Skeletal muscle satellite cell (primary cell): ENCODE results near the gene MAN2A2.

Source experiments
- H3K27me3 ChIP-seq: 2 replicates; pipeline ENCODE4 v1.7.0; 2013; ENCODE audit warnings: low read length; ENCODE audit not compliant: control insufficient read depth, insufficient read depth
- H3K36me3 ChIP-seq: 2 replicates; pipeline ENCODE4 v1.7.0; 2013; ENCODE audit warnings: mild to moderate bottlenecking, control low read depth, low read length; ENCODE audit not compliant: insufficient read depth
- H3K4me1 ChIP-seq: 2 replicates; pipeline ENCODE4 v1.7.0; 2013; ENCODE audit warnings: low read length; ENCODE audit not compliant: control insufficient read depth, insufficient read depth
- H3K4me2 ChIP-seq: 2 replicates; pipeline ENCODE4 v1.7.0; 2013; ENCODE audit warnings: mild to moderate bottlenecking, low read length
- H3K4me3 ChIP-seq: 2 replicates; pipeline ENCODE4 v1.7.0; 2013; ENCODE audit warnings: low read length
- H3K9ac ChIP-seq: 2 replicates; pipeline ENCODE4 v1.7.0; 2013; ENCODE audit warnings: mild to moderate bottlenecking, low read depth, low read length, moderate library complexity
- H3K9me3 ChIP-seq: replicated peaks from 2 replicates; pipeline ENCODE4 v1.7.0; 2013; ENCODE audit warnings: mild to moderate bottlenecking, control low read depth, low read length

Gene MAN2A2

GRCh38 chr15:90955624-90956273, 52.6 kb downstream of the MAN2A2 start:
- Histone ChIP-seq H3K27me3 (no peaks in the 10 kb centered on the region), H3K4me2 (peak overlapping the region; percentile 96), H3K4me1 (peaks cover 43% of the 10 kb centered on the region), H3K9me3 (no peaks in the 10 kb centered on the region), H3K9ac (peak overlapping the region; percentile 96), H3K4me3 (peak overlapping the region; percentile 87), H3K36me3 (peaks cover 33% of the 10 kb centered on the region)

DNA sequence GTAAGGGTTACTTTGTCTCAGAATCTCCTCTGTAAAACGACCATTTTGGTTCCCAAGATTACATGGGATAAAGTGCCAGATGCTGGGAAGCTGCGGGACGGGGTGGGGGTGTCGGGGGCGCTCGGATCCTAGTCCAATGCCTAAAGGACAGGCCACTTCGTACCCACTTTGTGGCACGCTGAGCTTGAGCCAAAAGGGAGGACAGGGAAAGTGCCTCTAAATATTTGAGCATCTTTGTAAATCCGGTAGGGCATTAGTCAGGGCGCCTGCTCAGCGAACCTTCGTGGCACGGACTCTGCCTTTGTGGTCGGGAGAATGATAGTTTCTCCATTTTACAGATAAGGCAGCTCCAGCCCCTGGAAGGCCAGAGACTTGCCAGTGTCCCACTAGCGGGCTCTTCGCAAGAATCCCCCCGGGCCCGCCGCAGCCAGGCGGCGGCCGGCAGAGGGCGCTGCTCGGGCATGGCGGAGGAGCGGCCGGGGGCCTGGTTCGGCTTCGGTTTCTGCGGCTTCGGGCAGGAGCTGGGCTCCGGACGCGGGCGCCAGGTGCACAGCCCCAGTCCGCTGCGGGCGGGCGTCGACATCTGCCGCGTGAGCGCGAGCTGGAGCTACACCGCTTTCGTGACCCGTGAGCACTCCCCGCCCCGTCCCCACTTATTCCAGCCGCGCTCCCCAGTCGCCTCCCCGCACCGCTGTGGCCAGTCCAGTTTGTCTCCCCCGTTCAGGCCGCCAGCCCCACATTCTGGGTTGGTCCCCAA, 53.4 kb downstream of the MAN2A2 start:
- Histone ChIP-seq H3K27me3 (no peaks in the 10 kb centered on the region), H3K9me3 (no peaks in the 10 kb centered on the region), H3K4me2 (peak overlapping the region; percentile 96), H3K4me1 (peaks cover 45% of the 10 kb centered on the region), H3K4me3 (peak overlapping the region; percentile 87), H3K36me3 (peaks cover 34% of the 10 kb centered on the region), H3K9ac (peak overlapping the region; percentile 96)

DNA sequence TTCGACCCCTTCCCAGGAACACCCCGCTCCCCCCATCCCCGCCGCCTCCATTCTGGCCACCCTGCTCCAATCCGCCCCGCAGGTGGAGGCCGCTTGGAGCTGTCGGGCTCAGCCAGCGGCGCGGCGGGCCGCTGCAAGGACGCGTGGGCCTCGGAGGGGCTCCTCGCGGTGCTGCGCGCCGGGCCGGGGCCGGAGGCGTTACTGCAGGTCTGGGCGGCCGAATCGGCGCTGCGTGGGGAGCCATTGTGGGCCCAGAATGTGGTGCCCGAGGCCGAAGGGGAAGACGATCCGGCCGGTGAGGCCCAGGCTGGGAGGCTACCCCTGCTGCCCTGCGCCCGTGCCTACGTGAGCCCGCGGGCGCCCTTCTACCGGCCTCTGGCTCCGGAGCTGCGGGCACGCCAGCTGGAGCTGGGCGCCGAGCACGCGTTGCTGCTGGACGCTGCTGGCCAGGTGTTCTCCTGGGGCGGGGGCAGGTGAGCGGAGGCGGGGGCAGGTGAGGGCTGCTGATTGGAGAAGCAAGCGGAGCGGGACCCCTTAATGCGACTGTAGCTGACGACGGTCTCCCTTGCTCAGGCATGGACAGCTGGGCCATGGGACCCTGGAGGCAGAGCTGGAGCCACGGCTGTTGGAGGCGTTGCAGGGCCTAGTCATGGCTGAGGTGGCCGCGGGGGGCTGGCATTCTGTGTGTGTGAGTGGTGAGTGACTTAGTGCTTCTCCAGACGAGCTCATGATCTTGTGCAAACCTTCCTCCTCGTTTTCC, 54.1 kb downstream of the MAN2A2 start:
- peak overlapping the region; percentile 87 for H3K4me3 ChIP-seq
- H3K27me3 ChIP-seq: no peaks in the 10 kb centered on the region
- peaks cover 45% of the 10 kb centered on the region for H3K4me1 ChIP-seq
- H3K36me3 ChIP-seq: peaks cover 34% of the 10 kb centered on the region
- H3K9ac ChIP-seq: peak overlapping the region; percentile 96
- H3K9me3 ChIP-seq: no peaks in the 10 kb centered on the region
- peak overlapping the region; percentile 96 for H3K4me2 ChIP-seq

DNA sequence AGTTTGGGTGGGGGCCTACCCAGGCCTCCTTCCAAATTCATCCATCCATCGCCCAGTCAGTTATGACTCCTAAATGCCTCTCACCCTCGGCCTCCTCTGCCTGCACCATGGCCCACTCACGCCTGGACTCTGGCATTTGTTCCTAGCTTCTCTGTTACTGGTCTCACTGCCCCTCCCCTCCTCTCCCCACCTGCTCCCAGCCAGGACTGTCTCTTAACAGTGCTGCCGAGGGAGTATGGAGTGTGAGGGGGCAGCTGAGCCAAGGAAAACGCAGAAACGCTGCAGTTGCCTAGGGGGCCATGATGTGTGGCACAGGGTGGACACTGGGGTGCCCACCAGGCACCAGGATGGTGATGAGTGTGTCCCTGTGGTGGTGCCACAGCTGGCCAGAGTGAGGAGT, 54.7 kb downstream of the MAN2A2 start:
- Histone ChIP-seq H3K36me3 (peaks cover 36% of the 10 kb centered on the region), H3K4me2 (peak overlapping the region; percentile 96), H3K9me3 (no peaks in the 10 kb centered on the region), H3K27me3 (no peaks in the 10 kb centered on the region), H3K4me3 (peak overlapping the region; percentile 87), H3K4me1 (peaks cover 45% of the 10 kb centered on the region), H3K9ac (peak overlapping the region; percentile 96)

- no peak overlapping the region for H3K4me3 ChIP-seq
- H3K36me3 ChIP-seq: peaks cover 35% of the 10 kb centered on the region
- H3K9me3 ChIP-seq: no peaks in the 10 kb centered on the region
- H3K9ac ChIP-seq: no peak overlapping the region
- H3K27me3 ChIP-seq: no peaks in the 10 kb centered on the region
- peaks cover 45% of the 10 kb centered on the region for H3K4me1 ChIP-seq
- H3K4me2 ChIP-seq: no peak overlapping the region
Measured at GRCh38 chr15:90959028-90959595, 56.0 kb downstream of the MAN2A2 start.

- H3K4me3 ChIP-seq: no peak overlapping the region
- no peak overlapping the region for H3K9ac ChIP-seq
- H3K9me3 ChIP-seq: no peaks in the 10 kb centered on the region
- H3K4me1 ChIP-seq: peaks cover 42% of the 10 kb centered on the region
- H3K27me3 ChIP-seq: no peaks in the 10 kb centered on the region
- peaks cover 35% of the 10 kb centered on the region for H3K36me3 ChIP-seq
- H3K4me2 ChIP-seq: no peak overlapping the region
Measured at GRCh38 chr15:90959894-90960293, 56.8 kb downstream of the MAN2A2 start.

DNA sequence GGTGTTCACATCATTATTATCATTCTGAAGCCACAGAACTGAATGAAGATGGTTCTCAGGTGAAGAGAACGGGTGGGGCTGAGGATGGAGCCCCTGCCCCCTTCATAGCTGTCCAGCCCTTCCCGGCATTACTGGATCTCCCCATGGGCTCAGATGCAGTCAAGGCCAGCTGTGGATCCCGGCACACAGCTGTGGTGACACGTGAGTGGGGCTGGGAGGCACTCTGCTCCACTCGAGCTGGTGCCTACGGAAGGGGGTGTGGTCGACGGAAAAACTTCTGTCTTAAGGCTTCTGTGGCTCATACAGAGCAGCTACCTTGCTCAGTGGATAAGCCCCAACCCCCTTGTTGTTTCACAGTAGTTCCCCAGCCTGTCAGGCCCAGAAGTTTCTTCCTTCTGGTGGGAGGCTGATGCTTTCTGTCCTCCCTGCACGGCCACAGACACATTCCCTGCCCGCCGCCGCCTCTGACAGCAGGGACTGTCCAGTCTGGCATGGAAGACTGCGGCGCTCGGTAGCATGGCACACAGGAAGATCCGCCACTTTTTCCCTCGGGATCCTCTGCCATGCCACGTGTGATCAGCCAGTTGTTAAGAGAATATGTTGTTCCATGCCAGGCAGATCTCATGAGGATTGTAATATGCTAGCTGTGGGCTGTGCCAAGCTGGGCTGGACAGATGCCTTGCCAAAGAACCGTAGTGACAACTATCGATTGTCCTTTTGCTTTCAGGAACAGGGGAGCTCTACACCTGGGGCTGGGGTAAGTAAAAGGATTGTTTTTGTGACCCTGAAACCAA, 57.4 kb downstream of the MAN2A2 start:
- Histone ChIP-seq H3K9ac (no peak overlapping the region), H3K36me3 (peaks cover 35% of the 10 kb centered on the region), H3K4me3 (no peak overlapping the region), H3K4me1 (peaks cover 38% of the 10 kb centered on the region), H3K9me3 (no peaks in the 10 kb centered on the region), H3K27me3 (no peaks in the 10 kb centered on the region), H3K4me2 (no peak overlapping the region)

DNA sequence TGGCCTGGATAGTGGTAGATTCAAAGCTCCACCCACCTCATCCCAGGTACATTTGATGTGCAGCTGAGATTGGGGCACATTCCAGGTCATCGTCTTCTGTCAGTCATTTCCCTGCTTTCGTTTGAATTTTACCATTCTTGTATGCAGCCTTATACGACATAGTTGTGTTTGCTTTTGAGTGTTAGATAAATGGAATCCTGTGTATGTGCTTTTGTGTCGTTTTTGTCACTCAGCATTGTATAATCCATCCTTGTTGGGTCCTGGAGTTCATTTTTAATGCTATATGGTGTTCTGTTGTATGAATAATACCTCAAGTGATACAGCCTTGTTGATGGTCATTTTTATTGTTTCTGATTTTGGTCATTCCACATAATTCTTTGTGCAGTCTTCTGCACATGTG, 58.9 kb downstream of the MAN2A2 start:
- peaks cover 28% of the 10 kb centered on the region for H3K4me1 ChIP-seq
- no peak overlapping the region for H3K4me2 ChIP-seq
- no peak overlapping the region for H3K9ac ChIP-seq
- no peaks in the 10 kb centered on the region for H3K27me3 ChIP-seq
- H3K4me3 ChIP-seq: no peak overlapping the region
- H3K36me3 ChIP-seq: peaks cover 46% of the 10 kb centered on the region
- no peaks in the 10 kb centered on the region for H3K9me3 ChIP-seq

DNA sequence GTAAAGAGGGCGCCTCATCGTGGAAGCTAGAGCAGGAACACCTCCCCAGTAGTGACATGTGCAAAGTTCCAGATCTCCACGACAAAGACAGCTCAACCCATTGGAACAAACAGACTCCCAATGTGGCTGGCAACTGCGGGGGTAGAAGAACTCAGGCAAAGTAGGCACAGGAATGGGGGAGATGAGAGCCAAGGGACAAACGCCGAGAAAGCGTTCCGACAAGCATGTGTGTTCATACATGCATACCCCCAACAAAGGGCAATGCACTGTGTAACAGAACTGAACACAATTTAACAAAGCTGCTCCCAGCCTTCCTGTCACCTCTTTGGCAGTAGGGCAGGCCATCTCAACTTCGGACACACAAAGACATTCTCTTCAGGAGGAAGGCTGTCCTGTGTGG, 63.2 kb downstream of the MAN2A2 start:
- Histone ChIP-seq H3K9ac (no peak overlapping the region), H3K9me3 (no peaks in the 10 kb centered on the region), H3K4me3 (no peak overlapping the region), H3K4me2 (no peak overlapping the region), H3K27me3 (no peaks in the 10 kb centered on the region), H3K4me1 (no peaks in the 10 kb centered on the region), H3K36me3 (peaks cover 65% of the 10 kb centered on the region)

DNA sequence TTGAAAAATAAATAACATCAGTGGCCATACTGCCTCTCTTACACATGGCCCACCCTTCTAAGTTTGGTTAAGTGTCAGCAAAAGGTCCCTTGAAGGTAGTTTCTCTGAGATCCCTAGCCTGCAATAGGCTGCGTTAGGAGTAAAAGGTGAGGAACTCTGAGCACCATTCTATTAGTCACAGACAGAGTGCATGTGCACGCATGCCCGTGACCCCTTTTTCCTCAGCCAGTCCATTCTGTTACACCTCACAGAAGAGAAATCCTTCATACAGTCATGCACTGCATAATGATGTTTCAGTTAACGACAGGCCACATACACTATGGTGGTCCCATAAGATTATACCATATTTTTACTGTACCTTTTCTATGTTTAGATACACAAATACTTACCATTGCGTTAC, 64.1 kb downstream of the MAN2A2 start:
- no peaks in the 10 kb centered on the region for H3K9me3 ChIP-seq
- no peak overlapping the region for H3K4me2 ChIP-seq
- H3K4me3 ChIP-seq: no peak overlapping the region
- no peaks in the 10 kb centered on the region for H3K4me1 ChIP-seq
- H3K9ac ChIP-seq: no peak overlapping the region
- H3K36me3 ChIP-seq: peaks cover 56% of the 10 kb centered on the region
- no peaks in the 10 kb centered on the region for H3K27me3 ChIP-seq

- H3K27me3 ChIP-seq: no peaks in the 10 kb centered on the region
- no peaks in the 10 kb centered on the region for H3K4me1 ChIP-seq
- H3K4me3 ChIP-seq: no peak overlapping the region
- H3K9me3 ChIP-seq: no peaks in the 10 kb centered on the region
- H3K36me3 ChIP-seq: peaks cover 47% of the 10 kb centered on the region
- H3K9ac ChIP-seq: no peak overlapping the region
- H3K4me2 ChIP-seq: no peak overlapping the region
Measured at GRCh38 chr15:90968434-90968833, 65.3 kb downstream of the MAN2A2 start.
